GM18508 (cell line): ENCODE results near the gene SSBP3.

Source experiments
- ATAC-seq: cut with Tn5 transposase; IDR thresholded peaks from one replicate; pipeline ENCODE4 v1.9.1; 2021; ENCODE audit warnings: moderate number of reproducible peaks; ENCODE audit not compliant: insufficient read depth, unreplicated experiment

Gene SSBP3

GRCh38 chr1:54413295-54413694 is 7.1 kb upstream of the SSBP3 start:
- ATAC-seq, result no peak

GRCh38 chr1:54410359-54410758 is 4.2 kb upstream of the SSBP3 start:
- ATAC-seq, result no peak

- no peak for ATAC-seq
These were observed 3.3 kb upstream of the SSBP3 start for GRCh38 chr1:54409156-54410142.

- ATAC-seq, result no peak
These were observed 2.2 kb upstream of the SSBP3 start for GRCh38 chr1:54408147-54409066.

GRCh38 chr1:54407404-54408146 is 1.4 kb upstream of the SSBP3 start:
- ATAC-seq, result no peak

- no peak for ATAC-seq
These were observed 885 bp upstream of the SSBP3 start for GRCh38 chr1:54407154-54407403.

- ATAC-seq, result no peak
These were observed 298 bp downstream of the SSBP3 start for GRCh38 chr1:54405898-54406293.

GRCh38 chr1:54404939-54405897 is 976 bp downstream of the SSBP3 start:
- ATAC-seq, result no peak

- no peak for ATAC-seq
These were observed 1.9 kb downstream of the SSBP3 start for GRCh38 chr1:54404263-54404662.

GRCh38 chr1:54403808-54404261 is 2.4 kb downstream of the SSBP3 start:
- ATAC-seq, result no peak

- ATAC-seq, result no peak
These were observed 2.8 kb downstream of the SSBP3 start for GRCh38 chr1:54403405-54403804.

GRCh38 chr1:54402896-54403295 is 3.3 kb downstream of the SSBP3 start:
- no peak for ATAC-seq

- ATAC-seq, result no peak
These were observed 4.4 kb downstream of the SSBP3 start for GRCh38 chr1:54401799-54402198.

GRCh38 chr1:54400329-54400728 is 5.9 kb downstream of the SSBP3 start:
- no peak for ATAC-seq

- no peak for ATAC-seq
These were observed 6.4 kb downstream of the SSBP3 start for GRCh38 chr1:54399765-54400164.

GRCh38 chr1:54398963-54399528 is 7.1 kb downstream of the SSBP3 start:
- ATAC-seq, result no peak

GRCh38 chr1:54397980-54398379 is 8.2 kb downstream of the SSBP3 start:
- ATAC-seq, result no peak

GRCh38 chr1:54397090-54397591 is 9.1 kb downstream of the SSBP3 start:
- no peak for ATAC-seq
